HG03354 (cell line): Measurements from ENCODE around the gene PPM1J.
"Not testable (repeated sequence)": the region's sequence is repeated elsewhere in the genome, so short reads cannot be mapped to it uniquely, and the experiment has no call there.

Source experiments
- ATAC-seq: cut with Tn5 transposase; IDR thresholded peaks from one replicate; pipeline ENCODE4 v1.9.1; 2021; ENCODE audit warnings: mild to moderate bottlenecking; ENCODE audit not compliant: unreplicated experiment, poor library complexity, severe bottlenecking

Gene PPM1J

GRCh38 chr1:112722601-112723510, 7.7 kb upstream of the PPM1J start:
- no peak for ATAC-seq

GRCh38 chr1:112721966-112722524, 6.9 kb upstream of the PPM1J start:
- no peak for ATAC-seq

- not testable (repeated sequence) for ATAC-seq
These were observed 6.2 kb upstream of the PPM1J start for GRCh38 chr1:112721294-112721693.

DNA sequence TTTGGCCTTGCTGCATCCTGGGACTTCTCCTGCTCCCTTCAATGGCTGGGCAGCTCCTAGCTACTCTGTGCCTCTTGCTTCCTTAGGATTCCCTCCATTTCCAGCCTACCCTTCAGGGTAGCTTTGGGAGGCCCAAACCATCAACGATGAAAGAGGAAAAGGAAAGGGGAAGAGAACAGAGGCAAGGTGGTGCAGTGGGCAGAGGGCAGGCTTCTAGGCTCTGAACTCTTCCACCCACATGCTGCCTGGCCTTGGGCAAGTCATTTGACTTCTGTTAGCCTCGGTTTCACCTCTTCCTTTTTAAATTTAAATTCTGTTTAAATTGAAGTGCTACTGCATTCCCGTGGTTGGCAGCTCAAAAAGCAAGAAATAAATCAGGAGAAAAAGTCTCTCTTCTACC, 5.7 kb upstream of the PPM1J start:
- ATAC-seq = no peak

DNA sequence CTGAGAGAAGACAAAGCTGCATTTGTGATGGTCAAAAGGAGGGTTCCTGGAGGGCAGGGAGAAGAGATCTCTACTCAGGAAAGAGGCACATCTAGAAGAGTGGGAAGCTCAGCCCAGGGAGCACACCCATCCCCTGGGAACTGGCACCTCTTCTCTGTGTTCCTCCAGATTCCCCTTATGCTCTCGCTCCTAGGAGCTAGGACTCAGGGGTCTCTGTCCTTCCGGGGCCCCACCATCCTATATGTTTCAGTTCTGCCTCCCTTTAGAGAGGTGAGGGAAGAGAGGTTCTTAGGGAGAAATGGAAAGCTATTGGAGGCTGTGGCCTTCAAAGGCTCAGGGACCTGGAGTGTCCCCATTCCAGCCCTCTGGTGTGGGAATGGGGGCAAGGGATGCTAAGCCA, 4.6 kb upstream of the PPM1J start:
- ATAC-seq = no peak

DNA sequence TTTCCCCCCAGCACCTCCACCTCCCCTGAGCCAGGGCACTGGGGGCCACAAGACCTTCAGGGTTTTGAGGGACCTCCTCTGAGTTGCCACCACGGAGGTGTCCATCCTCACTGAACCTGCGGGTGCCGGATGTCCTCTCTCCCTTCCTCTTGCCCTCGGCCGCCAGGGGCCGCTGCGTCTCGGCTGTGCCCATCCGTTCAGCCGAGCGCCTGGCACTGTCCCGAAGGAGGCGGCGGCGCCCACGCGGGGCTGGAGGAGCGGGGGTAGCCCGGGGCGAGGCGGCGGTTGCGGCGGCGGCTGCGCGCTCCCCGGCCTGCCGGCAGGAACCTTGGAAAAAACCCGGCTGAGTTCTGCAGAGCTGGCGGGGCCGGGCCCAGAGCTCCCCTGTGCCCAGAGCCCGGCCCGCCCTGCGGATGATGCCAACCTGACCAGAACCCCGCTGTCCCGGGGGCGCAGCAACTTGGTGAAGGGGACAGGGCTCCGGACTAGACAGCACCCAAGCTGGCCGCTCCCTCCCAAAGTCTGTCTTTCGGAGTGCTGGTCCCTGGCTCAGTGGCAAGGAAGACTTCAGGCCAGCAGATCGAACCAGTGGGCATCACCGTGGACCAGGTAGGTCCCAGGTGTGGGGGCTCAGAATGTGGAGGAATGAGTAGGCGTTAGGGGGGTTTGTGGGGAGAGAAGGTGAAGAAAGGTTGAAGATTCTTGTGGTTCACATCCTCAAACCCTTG, 3.7 kb upstream of the PPM1J start:
- no peak for ATAC-seq

DNA sequence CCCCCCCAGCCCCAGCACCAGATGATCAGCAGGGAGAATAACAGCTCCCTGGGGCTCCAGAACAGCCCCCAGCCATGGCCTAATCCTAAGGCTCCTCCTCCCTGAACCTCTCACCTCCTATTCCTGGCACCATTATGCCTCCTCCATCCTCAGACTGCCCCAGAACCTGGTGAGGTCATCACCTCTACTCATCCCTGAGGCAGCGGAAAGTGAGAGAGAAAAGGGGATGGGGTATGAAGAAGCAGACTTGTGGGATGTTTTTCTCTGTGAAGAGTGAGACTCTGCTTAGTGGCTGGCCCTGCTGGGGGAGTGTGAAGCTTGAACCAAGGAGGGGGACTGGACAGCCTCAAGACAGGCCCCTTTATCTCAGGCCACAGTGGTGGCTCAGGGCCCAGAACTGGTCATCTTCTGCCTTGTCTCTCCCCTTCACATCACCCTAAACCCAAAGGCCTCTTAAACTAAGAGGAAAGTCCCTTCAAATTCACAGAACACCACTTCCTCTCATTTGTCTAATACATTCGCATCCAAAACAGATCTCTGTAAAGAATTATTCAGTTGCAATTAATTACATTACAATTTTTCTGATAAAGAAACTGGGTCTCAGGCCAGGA, 2.2 kb upstream of the PPM1J start:
- no peak for ATAC-seq

- ATAC-seq = peak; percentile 28
These were observed 1.1 kb upstream of the PPM1J start for GRCh38 chr1:112716133-112716720.

DNA sequence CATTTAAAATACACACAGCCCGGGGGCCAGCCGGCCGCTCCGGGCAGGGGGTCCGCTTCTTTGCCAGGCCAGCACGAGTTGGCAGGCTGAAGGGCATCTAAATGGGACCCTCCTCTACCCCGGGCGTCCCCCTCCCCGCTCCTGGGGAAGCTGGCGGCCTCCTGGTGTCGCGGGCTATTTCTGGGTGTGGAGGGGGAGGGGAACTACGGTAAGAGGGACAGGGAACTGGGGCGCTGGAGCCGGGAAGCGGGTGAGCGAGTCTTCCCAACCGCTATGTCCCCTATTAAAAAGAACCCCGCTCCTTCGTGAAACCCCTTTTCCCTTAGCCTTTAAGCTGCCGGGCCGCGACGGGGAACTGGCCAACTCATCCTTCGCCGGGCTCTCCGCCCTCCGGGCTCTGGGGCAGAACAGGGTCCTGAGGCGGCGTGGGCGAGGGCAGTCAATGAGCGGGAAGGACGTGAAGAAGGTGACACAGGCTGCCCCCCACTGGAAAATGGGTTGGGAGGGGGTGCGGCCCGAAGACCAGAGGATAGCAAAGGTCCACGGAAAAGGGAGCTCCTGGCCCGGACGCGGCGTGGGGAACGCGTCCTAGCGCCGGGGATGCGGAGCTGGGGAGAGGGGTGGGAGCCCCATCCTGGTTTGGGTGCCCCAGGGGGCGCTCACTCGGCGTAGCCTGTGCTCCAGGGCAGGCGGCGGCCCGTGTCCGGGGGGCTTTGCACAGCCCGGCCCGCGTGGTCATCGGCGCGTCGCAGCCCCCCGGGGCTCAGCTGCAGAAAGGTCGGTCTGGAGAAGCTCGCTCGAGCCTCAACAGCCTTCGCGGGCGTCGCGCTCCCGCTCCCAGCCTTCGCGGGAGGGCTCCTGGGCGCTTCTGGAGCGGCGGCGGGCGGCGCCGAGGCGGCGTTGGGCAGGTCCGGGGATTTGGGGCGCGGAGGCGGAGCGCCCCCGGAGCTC, 544 bp downstream of the PPM1J start:
- ATAC-seq = peak; percentile 29

DNA sequence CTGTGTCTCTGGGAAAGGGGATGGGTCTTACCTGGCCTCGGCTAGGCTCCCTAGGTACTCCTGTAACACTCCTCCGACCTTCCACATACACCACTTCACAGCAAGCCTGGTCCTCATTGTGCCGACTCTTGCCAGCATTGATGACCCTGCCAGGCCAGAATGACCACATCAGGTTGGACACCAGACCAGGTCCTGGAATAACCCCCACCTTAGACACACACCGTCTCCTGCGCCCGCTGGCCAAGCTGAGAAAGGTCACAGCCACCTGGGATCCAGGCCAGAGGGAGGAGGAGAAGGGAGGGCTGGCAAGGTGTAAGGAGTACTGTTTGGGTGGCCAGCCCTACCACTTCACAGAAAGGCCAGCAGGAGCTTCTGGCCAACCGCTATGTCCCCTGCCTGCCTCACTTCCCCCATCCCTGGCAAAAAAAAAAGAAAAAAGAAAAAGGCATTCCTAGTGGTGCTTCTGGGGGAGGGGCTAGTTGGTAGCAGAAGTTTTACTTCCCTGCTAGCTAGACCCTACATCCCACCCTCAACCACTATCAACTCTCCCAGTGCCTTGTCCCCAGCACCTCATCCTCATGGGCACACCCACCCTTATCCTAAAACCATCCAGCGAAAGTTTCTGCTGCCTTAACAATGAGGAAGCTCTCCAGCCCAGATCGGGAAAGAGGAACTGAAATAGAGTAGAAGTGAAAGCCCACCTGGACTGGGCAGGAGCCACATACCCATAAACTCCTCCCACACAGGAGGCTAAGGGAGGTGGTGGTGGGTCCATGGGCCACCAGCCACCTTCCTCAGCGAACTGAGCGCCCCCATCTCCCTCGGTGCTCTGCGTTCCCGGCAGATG, 1.4 kb downstream of the PPM1J start:
- ATAC-seq = peak; percentile 25

- ATAC-seq = no peak
These were observed 2.4 kb downstream of the PPM1J start for GRCh38 chr1:112712701-112713128.

DNA sequence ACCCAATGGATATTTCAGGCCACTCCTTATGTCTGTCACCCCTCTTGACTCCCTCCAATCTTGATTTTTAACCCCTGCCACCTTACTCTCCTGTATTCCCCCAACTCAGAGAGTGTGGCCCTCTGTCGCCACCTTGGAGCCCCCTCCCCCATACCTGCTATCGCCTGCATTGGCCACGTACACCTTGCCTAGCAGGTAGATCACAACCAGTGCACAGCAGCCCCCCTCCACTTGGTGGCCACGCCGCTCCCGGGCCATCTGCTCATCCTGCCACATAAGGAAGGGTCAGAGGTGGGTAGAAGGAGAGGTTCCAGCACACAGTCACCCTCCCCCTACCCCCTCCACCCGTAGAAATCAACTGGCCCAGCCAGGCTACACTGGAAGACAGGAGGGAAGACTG, 2.9 kb downstream of the PPM1J start:
- ATAC-seq = no peak

- no peak for ATAC-seq
These were observed 3.5 kb downstream of the PPM1J start for GRCh38 chr1:112711670-112712069.

DNA sequence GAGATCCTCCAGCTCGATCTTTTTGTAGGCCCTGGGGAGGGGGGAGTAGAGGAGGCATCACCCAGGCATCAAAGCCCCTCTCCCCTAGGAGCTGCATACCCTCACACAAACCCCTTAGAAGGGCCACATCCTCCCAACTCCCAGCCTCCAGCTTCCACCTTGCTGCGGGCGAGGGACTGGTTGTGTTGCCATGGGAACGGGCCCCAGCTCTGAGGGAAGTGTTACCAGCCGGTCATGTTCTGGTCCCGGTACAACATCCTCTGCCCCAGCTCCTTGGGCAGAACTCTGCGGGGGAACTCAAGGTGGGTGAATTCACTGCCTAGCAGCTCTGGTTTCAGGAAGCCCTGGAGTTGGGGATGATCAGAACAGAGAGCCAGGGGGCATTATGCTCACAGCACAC, 4.1 kb downstream of the PPM1J start:
- ATAC-seq = no peak

DNA sequence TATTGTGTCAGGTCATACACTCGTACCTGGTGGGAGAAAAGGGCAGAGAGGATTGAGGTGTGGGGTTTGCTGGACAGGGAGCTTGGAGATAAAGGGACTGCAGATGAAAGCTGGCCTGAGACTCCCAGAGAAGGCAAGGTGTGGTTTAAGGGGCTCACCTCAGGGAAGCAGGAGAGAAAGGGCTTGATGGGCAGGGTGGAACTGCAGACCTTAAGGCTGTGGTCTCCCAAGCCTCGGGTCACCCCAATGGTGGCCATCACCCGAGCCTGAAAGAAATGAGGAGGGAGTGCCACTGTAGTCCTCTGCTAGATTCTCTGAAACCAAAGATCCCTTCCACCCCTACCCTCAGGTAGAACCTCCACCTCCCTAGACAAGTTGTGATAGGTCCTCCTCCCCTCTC, 4.5 kb downstream of the PPM1J start:
- no peak for ATAC-seq

- no peak for ATAC-seq
These were observed 5.0 kb downstream of the PPM1J start for GRCh38 chr1:112710159-112710558.

GRCh38 chr1:112708489-112708888, 6.6 kb downstream of the PPM1J start:
- no peak for ATAC-seq

DNA sequence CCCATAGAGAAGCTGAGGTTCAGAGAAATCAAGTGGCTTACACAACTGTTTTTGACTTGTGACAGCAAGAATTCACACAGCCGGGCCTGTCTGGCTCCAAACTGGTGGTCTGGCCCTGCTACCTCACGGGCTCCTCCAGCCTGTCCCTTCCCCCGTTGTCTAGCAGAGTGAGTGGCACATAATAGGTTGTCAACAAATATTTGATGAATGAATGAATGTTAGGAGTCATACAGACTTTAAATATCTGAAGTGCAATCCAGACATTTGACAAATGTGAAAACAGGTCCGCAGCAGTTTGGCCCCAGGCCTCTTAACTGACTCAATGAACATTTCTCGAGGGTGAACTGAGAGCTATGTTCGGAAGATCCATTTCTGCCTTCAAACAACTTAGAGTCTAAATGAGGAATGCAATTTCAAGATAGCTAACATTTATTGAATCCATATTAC, 7.1 kb downstream of the PPM1J start:
- ATAC-seq = no peak
